Medulla oblongata (tissue), 1 donor: ENCODE results near the gene SAV1.
"Not testable (repeated sequence)": the region's sequence is repeated elsewhere in the genome, so short reads cannot be mapped to it uniquely, and the experiment has no call there.

Experiments
- DNase-seq: peaks from one replicate; pipeline ENCODE4 v3.0.0-alpha.2; 2015; ENCODE audit errors: extremely low spot score

The SAV1 gene

GRCh38 chr14:50665300-50665699 lies 2.8 kb downstream of the SAV1 start:
- not testable (repeated sequence) for DNase-seq

DNA sequence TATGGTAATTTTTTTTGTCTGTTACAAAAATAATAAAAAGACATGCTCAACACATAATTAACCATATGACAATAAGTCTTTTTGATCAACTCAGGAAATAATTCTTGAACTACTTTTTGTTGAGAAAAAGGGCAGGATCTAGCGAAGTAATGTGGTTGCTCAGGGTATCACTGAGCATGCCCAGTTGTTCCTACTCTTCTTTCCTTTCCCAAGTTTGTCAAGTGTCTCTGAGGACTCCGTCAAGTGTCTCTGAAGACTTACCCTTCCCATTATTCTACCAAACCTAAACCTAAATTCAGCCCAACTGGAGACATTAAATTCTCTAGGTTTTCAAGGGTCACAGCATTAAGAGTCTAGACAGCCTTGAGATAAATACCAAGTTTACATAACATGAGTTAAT lies 3.5 kb downstream of the SAV1 start:
- DNase-seq: not testable (repeated sequence)

- no peak for DNase-seq
Observed at GRCh38 chr14:50659327-50659974, 8.7 kb downstream of the SAV1 start.

DNA sequence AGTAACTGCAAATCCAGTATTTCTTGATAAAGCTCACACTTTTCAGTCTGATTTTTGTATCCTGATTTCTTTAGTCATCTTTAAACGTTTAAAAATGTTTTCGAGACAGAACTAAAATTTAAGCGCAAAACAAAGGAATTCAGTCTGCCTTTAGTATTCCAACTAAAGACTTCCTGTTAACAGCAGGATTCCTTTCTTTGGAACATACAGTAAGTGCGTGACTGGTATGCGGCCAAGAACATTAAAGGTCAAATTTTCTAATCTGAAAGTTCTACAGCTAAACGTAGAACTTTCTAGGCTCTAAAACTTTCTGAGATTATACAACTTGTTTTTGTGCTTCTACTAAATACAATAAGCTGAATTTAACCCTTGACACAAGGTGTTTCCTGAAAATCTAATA lies 9.9 kb downstream of the SAV1 start:
- DNase-seq: no peak

GRCh38 chr14:50657753-50658152 lies 10.4 kb downstream of the SAV1 start:
- DNase-seq: no peak

DNA sequence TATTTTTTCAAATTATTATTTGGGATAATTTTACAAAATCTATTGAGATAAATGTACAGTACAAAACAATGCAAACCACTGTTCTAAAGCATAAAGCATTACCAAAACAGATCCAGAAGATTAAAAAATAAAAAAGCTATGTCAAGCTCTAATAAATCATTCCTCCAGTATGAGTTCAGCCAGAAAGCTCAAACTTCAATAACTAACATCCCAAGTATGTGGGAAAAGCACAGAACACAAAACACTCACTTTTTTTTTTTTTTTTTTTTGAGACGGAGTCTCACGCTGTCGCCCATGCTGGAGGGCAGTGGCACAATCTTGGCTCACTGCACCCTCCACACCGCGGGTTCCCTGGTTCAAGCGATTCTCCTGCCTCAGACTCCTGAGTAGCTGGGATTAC lies 11.3 kb downstream of the SAV1 start:
- DNase-seq: no peak

DNA sequence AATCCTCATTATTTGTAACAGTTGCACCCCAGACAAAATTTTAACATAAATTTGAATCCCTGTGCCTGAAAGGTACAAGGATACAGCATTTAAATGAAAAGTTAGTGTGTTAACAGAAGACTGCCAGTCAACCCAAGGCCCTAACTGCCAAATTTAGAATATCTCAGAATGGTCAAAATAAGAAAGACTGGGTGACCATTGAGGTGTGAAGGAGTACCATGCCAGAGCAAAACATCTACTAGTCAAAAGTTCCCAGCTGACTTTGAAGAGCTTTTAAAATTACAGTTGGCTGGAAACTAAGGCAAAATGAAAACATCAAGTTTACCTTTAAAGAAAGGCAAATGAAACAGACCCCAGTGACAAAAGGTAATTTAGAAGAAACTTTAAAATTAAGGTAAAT lies 18.4 kb downstream of the SAV1 start:
- DNase-seq: no peak

DNA sequence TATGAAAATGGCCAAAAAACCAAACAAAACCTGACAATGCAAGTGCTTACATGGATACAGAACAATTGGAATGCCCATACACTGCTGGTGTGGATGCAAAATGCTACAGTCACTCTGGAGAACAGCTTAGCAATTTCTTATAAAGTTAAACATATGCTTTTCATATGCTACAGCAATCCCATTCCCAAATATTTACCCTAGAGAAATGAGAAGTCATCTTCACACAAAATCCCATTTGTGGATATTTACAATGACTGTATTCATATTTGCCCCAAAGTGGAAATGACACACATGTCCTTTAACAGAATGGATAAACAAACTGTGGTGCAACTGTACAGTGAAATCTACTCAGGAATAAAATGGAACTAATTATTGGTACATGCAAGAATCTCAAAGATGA lies 20.4 kb downstream of the SAV1 start:
- no peak for DNase-seq

DNA sequence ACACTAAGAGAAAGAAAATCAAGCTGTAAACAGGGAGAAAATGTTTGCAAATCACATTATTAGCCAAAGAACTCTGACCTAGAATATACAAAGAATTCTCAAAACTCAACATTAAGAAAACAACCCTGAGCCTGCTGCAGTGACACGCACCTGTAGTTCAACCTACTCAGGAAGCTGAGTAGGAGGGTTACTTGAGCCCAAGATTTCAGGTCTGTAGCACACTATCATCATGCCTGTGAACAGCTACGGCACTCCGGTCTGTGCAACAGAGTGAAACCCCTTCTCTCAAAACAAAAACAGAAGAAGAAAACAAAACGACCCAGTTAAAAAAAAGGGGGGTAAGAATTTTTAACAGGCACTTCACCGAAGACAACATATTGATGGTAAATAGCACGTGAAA lies 20.8 kb downstream of the SAV1 start:
- DNase-seq: no peak

DNA sequence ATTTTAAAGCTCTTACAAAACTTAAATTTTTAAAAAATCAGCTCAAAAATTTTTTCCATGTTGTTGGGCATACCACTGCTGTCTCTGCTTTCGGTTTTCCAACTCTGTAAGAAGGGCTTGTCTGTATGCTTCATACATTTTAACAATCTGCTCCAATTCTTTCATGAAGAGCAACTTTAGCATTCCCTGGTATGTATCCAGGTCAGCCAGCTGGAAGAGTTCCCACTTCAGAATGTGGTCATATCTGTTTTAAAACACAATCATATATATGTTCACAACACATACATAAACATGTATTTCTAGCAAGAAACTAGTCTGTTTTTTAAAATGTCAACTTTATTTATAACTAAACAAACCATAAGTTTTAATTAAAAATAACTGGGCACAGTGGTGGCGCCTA lies 33.0 kb downstream of the SAV1 start:
- DNase-seq: no peak

DNA sequence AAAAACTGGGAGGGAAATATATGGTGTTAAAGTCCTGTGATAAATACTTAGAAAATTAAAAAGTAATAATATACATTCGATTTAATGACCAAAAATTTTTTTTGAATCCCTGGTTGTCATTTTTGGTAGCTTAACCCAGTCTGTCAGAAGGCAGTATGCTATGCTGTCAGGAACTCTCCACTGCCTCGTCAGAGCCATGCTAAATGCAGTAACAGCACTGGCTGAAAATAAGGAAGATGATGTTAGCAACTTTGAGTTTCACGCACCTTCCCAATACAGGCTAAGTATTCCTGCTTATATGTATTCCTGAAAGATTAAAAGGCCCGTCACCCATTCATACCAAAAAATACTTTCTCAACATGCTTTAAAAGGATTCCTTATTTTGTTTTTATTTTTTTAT lies 34.2 kb downstream of the SAV1 start:
- no peak for DNase-seq

GRCh38 chr14:50631408-50631821 lies 36.7 kb downstream of the SAV1 start:
- no peak for DNase-seq

DNA sequence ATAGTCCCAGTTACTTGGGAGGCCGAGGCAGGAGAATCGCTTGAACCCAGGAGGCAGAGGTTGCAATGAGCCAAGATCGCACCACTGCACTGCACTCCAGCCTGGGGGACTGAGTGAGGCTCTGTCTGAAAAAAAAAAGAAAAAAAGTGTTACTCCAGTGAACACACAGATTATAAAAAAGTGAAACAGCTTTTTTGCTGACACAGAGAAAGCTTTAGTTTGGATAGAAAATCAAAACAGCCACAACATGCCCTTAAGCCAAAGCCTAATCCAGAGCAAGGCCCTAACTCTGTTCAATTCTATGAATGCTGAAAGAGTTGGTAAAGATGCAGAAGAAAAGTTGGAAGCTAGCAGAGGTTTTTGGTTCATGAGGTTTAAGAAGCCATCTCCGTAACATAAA lies 43.2 kb downstream of the SAV1 start:
- not testable (repeated sequence) for DNase-seq

DNA sequence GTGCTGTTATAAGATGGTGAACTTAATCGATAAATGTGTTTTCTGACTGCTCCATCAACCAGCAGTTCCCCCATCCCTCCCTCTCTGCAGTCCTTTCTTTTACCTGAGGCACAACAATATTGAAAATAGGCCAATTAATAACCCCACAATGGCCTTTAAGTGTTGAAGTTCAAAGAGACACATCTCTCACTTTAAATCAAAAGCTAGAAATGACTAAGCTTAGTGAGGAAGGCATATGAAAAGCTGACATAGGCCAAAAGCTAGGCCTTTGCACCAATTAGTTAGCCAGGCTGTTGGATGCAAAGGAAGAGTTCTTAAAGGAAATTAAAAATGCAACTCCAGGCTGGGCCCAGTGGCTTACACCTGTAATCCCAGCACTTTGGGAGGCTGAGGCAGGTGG lies 43.7 kb downstream of the SAV1 start:
- no peak for DNase-seq

GRCh38 chr14:50622978-50623377 lies 45.1 kb downstream of the SAV1 start:
- DNase-seq: no peak

- no peak for DNase-seq
Observed at GRCh38 chr14:50620341-50620740, 47.8 kb downstream of the SAV1 start.

GRCh38 chr14:50619569-50620141 lies 48.5 kb downstream of the SAV1 start:
- peak; percentile 75 for DNase-seq

GRCh38 chr14:50616275-50616674 lies 51.8 kb downstream of the SAV1 start:
- no peak for DNase-seq

DNA sequence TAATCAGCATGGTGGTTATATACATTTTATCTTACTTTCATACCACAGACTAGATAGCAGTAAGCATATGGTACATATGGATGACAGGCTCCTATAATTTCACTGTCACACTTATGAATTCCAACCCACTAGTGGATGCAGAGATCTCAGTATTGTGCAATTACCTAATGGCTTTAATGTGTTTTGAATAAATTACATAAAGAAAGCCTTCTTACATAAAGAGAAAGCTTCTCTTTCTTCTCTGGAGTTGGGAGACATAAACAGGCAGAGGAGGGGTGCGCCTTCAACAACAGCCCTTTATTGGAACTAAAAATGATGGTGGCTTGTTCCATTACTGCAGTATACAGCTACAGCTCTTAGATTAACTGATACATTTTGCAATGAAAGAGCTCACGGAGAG lies 52.6 kb downstream of the SAV1 start:
- DNase-seq: peak; percentile 83

GRCh38 chr14:50615056-50615455 lies 53.0 kb downstream of the SAV1 start:
- DNase-seq: peak; percentile 64

GRCh38 chr14:50612806-50613205 lies 55.3 kb downstream of the SAV1 start:
- DNase-seq: no peak

DNA sequence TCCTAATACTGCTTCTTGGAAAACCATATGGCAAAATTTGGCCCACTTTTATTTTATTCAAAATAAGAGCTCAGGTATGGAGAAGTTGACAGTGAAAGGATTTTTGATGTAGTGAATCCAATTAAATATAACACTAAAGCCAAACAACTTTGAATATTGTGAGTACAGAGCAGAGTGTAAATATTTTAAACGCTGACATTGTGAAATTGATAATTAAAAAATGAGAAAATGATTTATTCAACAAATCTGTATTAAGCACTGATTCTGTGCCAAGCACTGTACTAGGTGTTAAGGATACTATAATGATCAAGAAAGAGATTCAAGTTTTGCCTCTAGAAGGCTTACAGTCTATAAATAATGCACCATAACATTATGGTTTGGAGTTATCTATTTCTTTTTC lies 57.6 kb downstream of the SAV1 start:
- DNase-seq: no peak

DNA sequence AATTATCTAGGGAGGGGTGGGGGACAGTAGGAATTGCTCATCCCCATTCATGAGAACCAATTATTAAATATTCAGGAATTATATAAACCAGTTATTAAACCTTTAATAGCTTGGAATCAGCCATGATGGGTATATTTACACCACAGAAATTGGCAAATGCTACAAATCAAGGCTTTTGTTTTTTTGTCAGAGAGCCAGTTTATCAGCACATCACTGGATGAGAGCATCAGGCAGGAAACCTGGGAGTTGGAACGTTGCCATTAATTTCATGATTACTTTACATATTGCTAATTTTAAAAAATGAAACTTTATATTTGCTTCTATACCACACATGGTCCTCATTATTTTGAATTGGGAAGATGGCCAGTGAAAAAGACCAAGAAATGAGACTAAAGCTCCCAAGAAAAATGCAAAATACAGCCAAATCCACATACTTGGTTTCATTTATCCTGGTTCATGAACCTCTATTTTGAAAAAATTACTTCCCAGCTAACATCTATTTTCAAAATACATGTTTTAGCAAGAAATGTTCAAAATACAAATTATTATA lies 59.7 kb downstream of the SAV1 start:
- no peak for DNase-seq

GRCh38 chr14:50607761-50608160 lies 60.3 kb downstream of the SAV1 start:
- no peak for DNase-seq
